MCF 10A (cell line): Measurements from ENCODE around the gene KPNB1. TPM values are rescaled to one million over a fixed set of nuclear protein-coding genes. Genes with fewer than 3 reads are reported as not detected.

ENCODE experiments used
- BruUV-seq: library from RNA; stranded (reverse); fragments of 400-500 nt; replicated peaks from 2 replicates; lab custom pipeline; 2021; lab: Mats Ljungman, UMichigan
- CTCF ChIA-PET: fragments of 300-600 bp; sonication (Branson Sonifier 250); formaldehyde crosslinking; extraction: SDS; loops from one replicate; lab custom pipeline; 2021; ENCODE audit warnings: antibody characterized with exemption, inconsistent platforms; lab: Yijun Ruan, JAX
- POLR2A ChIA-PET: fragments of 300-600, 350-650 bp; sonication (Branson Sonifier 250); formaldehyde crosslinking; extraction: SDS; loops from one replicate; lab custom pipeline; 2020; ENCODE audit warnings: antibody characterized with exemption, inconsistent platforms; lab: Yijun Ruan, JAX
- DNase-seq: peaks from one replicate; pipeline ENCODE4 v3.0.0-alpha.2; 2018; ENCODE audit not compliant: unreplicated experiment
- H3K27ac Mint-ChIP-seq: one replicate; pipeline ENCODE4 v1.8.0; 2022; ENCODE audit warnings: mild to moderate bottlenecking, low read depth, mixed read lengths; ENCODE audit not compliant: unreplicated experiment
- H3K27me3 Mint-ChIP-seq: one replicate; pipeline ENCODE4 v1.8.0; 2022; ENCODE audit warnings: mixed read lengths; ENCODE audit not compliant: insufficient read depth, unreplicated experiment
- H3K36me3 Mint-ChIP-seq: one replicate; pipeline ENCODE4 v1.8.0; 2022; ENCODE audit warnings: mild to moderate bottlenecking, moderate library complexity, mixed read lengths; ENCODE audit not compliant: insufficient read depth, unreplicated experiment
- H3K4me1 Mint-ChIP-seq: one replicate; pipeline ENCODE4 v1.8.0; 2022; ENCODE audit warnings: mixed read lengths; ENCODE audit not compliant: insufficient read depth, unreplicated experiment
- H3K4me3 Mint-ChIP-seq: one replicate; pipeline ENCODE4 v1.8.0; 2022; ENCODE audit warnings: mild to moderate bottlenecking, moderate library complexity, mixed read lengths; ENCODE audit not compliant: unreplicated experiment
- H3K9me3 Mint-ChIP-seq: one replicate; pipeline ENCODE4 v1.8.0; 2022; ENCODE audit warnings: mixed read lengths; ENCODE audit not compliant: unreplicated experiment
- intact Hi-C: fragments of 100-400 bp; cut with micrococcal nuclease; formaldehyde crosslinking; loops from 2 replicates; pipeline ENCODE4 v1.14.1; 2022
- total RNA-seq: library from RNA; stranded (reverse); gene quantifications from 2 replicates; pipeline ENCODE4 v1.2.3, GENCODE V29; 2022
- TF ChIP-seq, protein P1 (sequence below): fragments of 200-600 bp; IDR thresholded peaks from one replicate; pipeline ENCODE4 v1.8.0; 2022; ENCODE audit warnings: antibody characterized with exemption, mild to moderate bottlenecking; ENCODE audit not compliant: unreplicated experiment

The KPNB1 gene
- total RNA-seq, 1 experiment from 2014 or later = 609 TPM

DNA sequence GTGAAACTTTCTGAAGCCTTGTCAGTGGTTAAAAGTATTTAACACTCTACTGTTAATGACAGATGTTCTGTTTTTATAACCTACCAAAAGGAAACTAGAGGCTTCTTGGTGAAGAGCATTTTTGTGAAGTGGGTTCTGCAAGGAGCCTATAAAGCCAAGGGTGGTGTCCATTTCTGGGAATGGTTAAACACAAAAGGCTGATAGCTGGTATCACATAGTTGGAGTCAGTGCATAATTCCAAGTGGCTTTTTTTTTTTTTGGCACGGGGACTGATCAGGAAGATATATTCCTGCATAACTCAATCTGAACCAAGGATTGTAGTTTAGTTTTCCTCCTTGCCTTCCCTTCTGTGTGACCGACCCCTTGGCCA is 27.6 kb upstream of the KPNB1 start:
- no peak for DNase-seq
- Mint-ChIP-seq H3K9me3 (no peaks in the 10 kb centered on the region), H3K36me3 (peaks cover 79% of the 10 kb centered on the region), H3K27me3 (no peaks in the 10 kb centered on the region), H3K4me3 (no peak overlapping the region), H3K4me1 (peaks cover 13% of the 10 kb centered on the region), H3K27ac (peak overlapping the region; percentile 39)
- CTCF ChIA-PET = interaction anchor here (1.6 kb wide), 1 partner anchor 27 kb away, joined by 3 read pairs; the partner anchor contains the start of gene KPNB1
- no TSS peak for BruUV-seq
- POLR2A ChIA-PET = interaction anchor here (0.7 to 3.8 kb wide), 6 partner anchors 14 to 303 kb away, joined by 3 to 31 read pairs (median 6); partner anchors contain the start of gene KPNB1
- intact Hi-C loops = no loop called here
- TF ChIP-seq, protein P1, sequence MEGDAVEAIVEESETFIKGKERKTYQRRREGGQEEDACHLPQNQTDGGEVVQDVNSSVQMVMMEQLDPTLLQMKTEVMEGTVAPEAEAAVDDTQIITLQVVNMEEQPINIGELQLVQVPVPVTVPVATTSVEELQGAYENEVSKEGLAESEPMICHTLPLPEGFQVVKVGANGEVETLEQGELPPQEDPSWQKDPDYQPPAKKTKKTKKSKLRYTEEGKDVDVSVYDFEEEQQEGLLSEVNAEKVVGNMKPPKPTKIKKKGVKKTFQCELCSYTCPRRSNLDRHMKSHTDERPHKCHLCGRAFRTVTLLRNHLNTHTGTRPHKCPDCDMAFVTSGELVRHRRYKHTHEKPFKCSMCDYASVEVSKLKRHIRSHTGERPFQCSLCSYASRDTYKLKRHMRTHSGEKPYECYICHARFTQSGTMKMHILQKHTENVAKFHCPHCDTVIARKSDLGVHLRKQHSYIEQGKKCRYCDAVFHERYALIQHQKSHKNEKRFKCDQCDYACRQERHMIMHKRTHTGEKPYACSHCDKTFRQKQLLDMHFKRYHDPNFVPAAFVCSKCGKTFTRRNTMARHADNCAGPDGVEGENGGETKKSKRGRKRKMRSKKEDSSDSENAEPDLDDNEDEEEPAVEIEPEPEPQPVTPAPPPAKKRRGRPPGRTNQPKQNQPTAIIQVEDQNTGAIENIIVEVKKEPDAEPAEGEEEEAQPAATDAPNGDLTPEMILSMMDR = no peak

DNA sequence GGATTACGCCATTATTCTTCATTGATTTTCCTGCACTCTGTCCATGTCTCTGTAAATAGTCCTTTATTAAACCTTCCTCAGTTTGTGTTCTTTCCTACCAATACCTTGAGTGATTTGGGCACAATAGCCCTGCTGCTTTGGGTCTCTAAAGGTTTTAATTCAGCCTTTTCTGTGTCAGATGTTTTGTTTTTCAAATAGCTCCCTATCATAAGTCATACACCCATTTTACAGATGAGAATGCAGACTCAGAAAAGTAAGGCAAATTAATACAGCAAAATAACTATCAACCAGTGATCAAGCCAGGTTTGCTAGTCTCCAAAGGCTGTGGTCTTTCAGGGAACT is 25.0 kb upstream of the KPNB1 start:
- TF ChIP-seq, protein P1 = no peak
- Mint-ChIP-seq H3K4me1 (peaks cover 13% of the 10 kb centered on the region), H3K27ac (no peak overlapping the region), H3K36me3 (peaks cover 54% of the 10 kb centered on the region), H3K27me3 (no peaks in the 10 kb centered on the region), H3K4me3 (no peak overlapping the region), H3K9me3 (no peaks in the 10 kb centered on the region)
- BruUV-seq = no TSS peak
- no peak for DNase-seq
- intact Hi-C loops = no loop called here
- CTCF ChIA-PET = interaction anchor here (0.7 to 2.7 kb wide), 4 partner anchors 9 to 177 kb away, joined by 3 to 7 read pairs (median 4); no protein-coding TSS in a partner anchor
- POLR2A ChIA-PET = interaction anchor here (1.8 to 2.2 kb wide), 2 partner anchors 9 to 25 kb away, joined by 10 to 17 read pairs; partner anchors contain the start of gene KPNB1

DNA sequence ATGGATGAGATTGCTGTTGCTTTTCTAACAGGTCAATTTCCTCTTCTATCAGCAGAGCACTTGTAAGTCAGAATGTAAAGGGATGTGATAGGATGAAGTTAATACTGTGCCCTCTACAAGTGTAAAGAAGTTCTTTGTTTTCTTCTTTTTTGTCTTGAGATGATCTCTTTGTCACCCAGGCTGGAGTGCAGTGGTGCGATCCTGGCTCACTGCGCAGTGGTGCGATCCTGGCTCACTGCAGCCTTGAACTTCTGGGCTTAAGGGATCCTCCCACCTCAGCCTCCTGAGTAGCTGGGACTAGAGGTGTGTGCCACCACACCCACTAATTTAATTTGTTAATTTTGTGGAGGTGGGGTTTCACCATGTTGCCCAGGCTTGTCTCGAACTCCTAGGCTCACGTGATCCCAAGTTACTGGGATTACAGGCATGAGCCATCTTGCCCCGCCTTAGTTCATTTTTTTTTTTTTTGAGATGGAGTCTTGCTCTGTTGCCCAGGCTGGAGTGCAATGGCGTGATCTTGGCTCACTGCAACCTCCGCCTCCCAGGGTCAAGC is 21.6 kb upstream of the KPNB1 start:
- Mint-ChIP-seq H3K27me3 (no peaks in the 10 kb centered on the region), H3K4me1 (no peaks in the 10 kb centered on the region), H3K9me3 (no peaks in the 10 kb centered on the region), H3K36me3 (peaks cover 25% of the 10 kb centered on the region), H3K4me3 (no peak overlapping the region), H3K27ac (no peak overlapping the region)
- no TSS peak for BruUV-seq
- TF ChIP-seq, protein P1 = no peak
- intact Hi-C loops = no loop called here
- no peak for DNase-seq
- POLR2A ChIA-PET = interaction anchor here (1.0 kb wide), 1 partner anchor 22 kb away, joined by 4 read pairs; no protein-coding TSS in a partner anchor
- CTCF ChIA-PET = no interaction called here

DNA sequence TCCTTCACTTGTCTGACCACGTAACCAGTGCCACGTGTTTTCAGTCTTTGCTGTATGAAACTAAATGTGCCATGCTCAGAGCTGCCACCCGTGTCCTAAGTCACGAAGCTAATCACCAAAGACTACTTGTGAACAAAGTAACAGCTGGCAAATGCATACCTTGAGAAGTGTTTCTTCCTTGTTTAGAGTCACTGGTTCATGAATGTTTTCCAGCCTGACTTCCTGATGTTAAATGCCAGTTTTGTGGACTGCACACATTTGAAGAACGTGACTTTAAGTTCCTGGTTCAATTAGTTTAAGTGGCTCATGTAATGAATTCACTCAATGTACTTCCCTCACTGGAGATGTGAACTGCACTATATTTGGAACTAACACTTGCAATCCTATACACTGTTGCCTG is 19.9 kb upstream of the KPNB1 start:
- Mint-ChIP-seq H3K9me3 (no peaks in the 10 kb centered on the region), H3K4me1 (no peaks in the 10 kb centered on the region), H3K27me3 (no peaks in the 10 kb centered on the region), H3K27ac (no peak overlapping the region), H3K36me3 (peaks cover 8% of the 10 kb centered on the region), H3K4me3 (no peak overlapping the region)
- DNase-seq = no peak
- intact Hi-C loops = no loop called here
- ChIA-PET POLR2A (interaction anchor here (1.6 kb wide), 1 partner anchor 19 kb away, joined by 4 read pairs; no protein-coding TSS in a partner anchor), CTCF (interaction anchor here (1.4 kb wide), 1 partner anchor 14 kb away, joined by 3 read pairs; no protein-coding TSS in a partner anchor)
- no TSS peak for BruUV-seq
- TF ChIP-seq, protein P1 = no peak
